Tibial artery (tissue), 4 donors: ENCODE data around the gene CPLX4.

ENCODE experiments used
- DNase-seq, 2 donors: peaks; one replicate each; pipeline ENCODE4 v3.0.0-alpha.2; 2019
- H3K27ac ChIP-seq, 2 donors: fragments of 200-600 bp; sonication (generic) in 1 of 2; 1 replicate in 1 of 2; 2 replicates in 1 of 2; pipeline ENCODE4 v1.5.1; 2018 to 2019; ENCODE audit warnings: mild to moderate bottlenecking in 1 of 2
- H3K27me3 ChIP-seq, 2 donors: fragments of 200-600 bp; sonication (generic) in 1 of 2; one replicate each; pipeline versions ENCODE4 v1.5.1 to v1.6.0; 2016 to 2019
- H3K36me3 ChIP-seq, 3 donors: fragments of 200-600 bp; sonication (generic) in 2 of 3; one replicate each; pipeline ENCODE4 v1.5.1; 2016 to 2019; ENCODE audit warnings: mild to moderate bottlenecking in 2 of 3
- H3K4me1 ChIP-seq, 4 donors: fragments of 200-600 bp; sonication (generic) in 2 of 4; 1 replicate in 3 of 4; 2 replicates in 1 of 4; pipeline ENCODE4 v1.5.1; 2016 to 2019
- H3K4me3 ChIP-seq, 2 donors: fragments of 200-600 bp; sonication (generic) in 1 of 2; 1 replicate in 1 of 2; 2 replicates in 1 of 2; pipeline ENCODE4 v1.5.1; 2018 to 2019; ENCODE audit warnings: mild to moderate bottlenecking in 2 of 2
- H3K9me3 ChIP-seq, 3 donors: fragments of 200-600 bp; sonication (generic) in 1 of 3; one replicate each; pipeline ENCODE4 v1.5.1; 2016 to 2019
- CTCF ChIP-seq, 2 experiments: fragments of 200-600 bp in 1 of 2; fragments of 450-650 bp in 1 of 2; IDR thresholded peaks; one replicate each; pipeline ENCODE4 v1.5.1; 2017 to 2019; ENCODE audit warnings: antibody characterized with exemption in 2 of 2, mild to moderate bottlenecking in 1 of 2, moderate library complexity in 1 of 2
- intact Hi-C: fragments of 100-400 bp; cut with DNase I; formaldehyde crosslinking; loops from one replicate; pipeline ENCODE4 v1.15.0; 2023; ENCODE audit warnings: low total_unique reads

The CPLX4 gene

GRCh38 chr18:59270689-59271257 is 47.7 kb downstream of the CPLX4 start:
- H3K27me3 ChIP-seq, result peaks cover 4 to 99% of the 10 kb centered on the region in 2 donors
- no peaks in the 10 kb centered on the region for H3K36me3 ChIP-seq
- H3K27ac ChIP-seq, result no peak overlapping the region
- intact Hi-C loops, result no loop called here
- no peaks in the 10 kb centered on the region for H3K9me3 ChIP-seq
- no peak overlapping the region for H3K4me3 ChIP-seq
- DNase-seq, result no peak
- no peak for TF ChIP-seq CTCF (IDR thresholded peaks at IDR 0.05)
- peaks cover 0 to 45% (median 33%) of the 10 kb centered on the region in 4 donors for H3K4me1 ChIP-seq

- no peaks in the 10 kb centered on the region for H3K9me3 ChIP-seq
- H3K36me3 ChIP-seq, result no peaks in the 10 kb centered on the region
- no peak for TF ChIP-seq CTCF (IDR thresholded peaks at IDR 0.05)
- peaks cover 0 to 50% (median 37%) of the 10 kb centered on the region in 4 donors for H3K4me1 ChIP-seq
- intact Hi-C loops, result no loop called here
- no peak for DNase-seq
- H3K27me3 ChIP-seq, result peaks cover 4 to 99% of the 10 kb centered on the region in 2 donors
- no peak overlapping the region for H3K27ac ChIP-seq
- peak overlapping the region in 1 of 2 donors; percentile 25 for H3K4me3 ChIP-seq
Observed at GRCh38 chr18:59269563-59270119, 48.8 kb downstream of the CPLX4 start.

- Histone ChIP-seq H3K9me3 (no peaks in the 10 kb centered on the region), H3K27ac (no peak overlapping the region), H3K4me3 (peak overlapping the region in 1 of 2 donors; percentile 25), H3K36me3 (no peaks in the 10 kb centered on the region), H3K4me1 (peaks cover 0 to 47% (median 37%) of the 10 kb centered on the region in 4 donors), H3K27me3 (peaks cover 4 to 99% of the 10 kb centered on the region in 2 donors)
- TF ChIP-seq CTCF (IDR thresholded peaks at IDR 0.05), result no peak
- intact Hi-C loops, result no loop called here
- no peak for DNase-seq
Observed at GRCh38 chr18:59268721-59269562, 49.5 kb downstream of the CPLX4 start.

- H3K36me3 ChIP-seq, result no peaks in the 10 kb centered on the region
- no peak overlapping the region for H3K4me3 ChIP-seq
- no peak overlapping the region for H3K27ac ChIP-seq
- peaks cover 0 to 40% (median 30%) of the 10 kb centered on the region in 4 donors for H3K4me1 ChIP-seq
- TF ChIP-seq CTCF (IDR thresholded peaks at IDR 0.05), result no peak
- peaks cover 4 to 99% of the 10 kb centered on the region in 2 donors for H3K27me3 ChIP-seq
- intact Hi-C loops, result no loop called here
- no peaks in the 10 kb centered on the region for H3K9me3 ChIP-seq
- no peak for DNase-seq
Observed at GRCh38 chr18:59268127-59268720, 50.2 kb downstream of the CPLX4 start.

GRCh38 chr18:59267503-59268126 is 50.8 kb downstream of the CPLX4 start:
- intact Hi-C loops, result no loop called here

More at GRCh38 chr18:59267503-59268126, 50.8 kb downstream of the CPLX4 start:
- no peak overlapping the region for H3K4me3 ChIP-seq
- peaks cover 0 to 34% (median 25%) of the 10 kb centered on the region in 4 donors for H3K4me1 ChIP-seq
- H3K36me3 ChIP-seq, result no peaks in the 10 kb centered on the region
- DNase-seq, result no peak
- no peak for TF ChIP-seq CTCF (IDR thresholded peaks at IDR 0.05)
- no peak overlapping the region for H3K27ac ChIP-seq
- H3K27me3 ChIP-seq, result peaks cover 0 to 98% of the 10 kb centered on the region in 2 donors
- H3K9me3 ChIP-seq, result no peaks in the 10 kb centered on the region
